SK-N-SH (cell line): ENCODE data around the gene NME3. TPM values are rescaled to one million over a fixed set of nuclear protein-coding genes. Genes with fewer than 3 reads are reported as not detected.
A peak's percentile ranks its signal among the peaks of the same experiment; 100 is the strongest.

Experiments used
- CTCF ChIA-PET: fragments of 300-600, 350-600 bp; formaldehyde crosslinking; extraction: SDS; loops from one replicate; lab custom pipeline; 2021; lab: Yijun Ruan, JAX
- POLR2A ChIA-PET: fragments of 350-600 bp; sonication (Branson Sonifier 250); formaldehyde crosslinking; extraction: SDS; loops from one replicate; lab custom pipeline; 2020; ENCODE audit warnings: antibody characterized with exemption, inconsistent platforms; lab: Yijun Ruan, JAX
- DNase-seq: peaks from one replicate; pipeline ENCODE4 v3.0.0; 2012
- H2AFZ ChIP-seq: fragments of 200-600 bp; sonication (generic); 2 replicates; pipeline ENCODE4 v1.8.1; 2016; ENCODE audit warnings: antibody characterized with exemption, mild to moderate bottlenecking, low read depth
- H3F3A ChIP-seq: fragments of 200-600 bp; sonication (generic); replicated peaks from 2 replicates; pipeline ENCODE3; 2016; ENCODE audit warnings: antibody characterized with exemption, mild to moderate bottlenecking; ENCODE audit not compliant: insufficient read depth
- H3K27ac ChIP-seq, 2 experiments: fragments of 200-500 bp in 1 of 2; fragments of 200-600 bp in 1 of 2; sonication (Bioruptor generic) in 1 of 2; sonication (generic), shearing (Covaris generic) in 1 of 2; 2 replicates each; pipeline versions ENCODE4 v1.5.1 to v1.6.1; 2014 to 2016; ENCODE audit warnings: low read depth in 2 of 2, inconsistent platforms in 1 of 2, low read length in 1 of 2, mild to moderate bottlenecking in 1 of 2, mixed read lengths in 1 of 2
- H3K27me3 ChIP-seq: fragments of 200-600 bp; sonication (generic), shearing (Covaris generic); 2 replicates; pipeline ENCODE4 v1.6.1; 2016; ENCODE audit warnings: mixed run types; ENCODE audit not compliant: insufficient read depth
- H3K36me3 ChIP-seq, 2 experiments: fragments of 200-500 bp in 1 of 2; fragments of 200-600 bp in 1 of 2; sonication (Bioruptor generic) in 1 of 2; sonication (generic) in 1 of 2; replicated peaks in 1 of 2; 2 replicates each; pipeline versions ENCODE3 to v1.5.1; 2014 to 2016; ENCODE audit warnings: low read length in 1 of 2, mild to moderate bottlenecking in 1 of 2; ENCODE audit not compliant: insufficient read depth in 2 of 2, control insufficient read depth in 1 of 2
- H3K4me1 ChIP-seq, 2 experiments: fragments of 200-500 bp in 1 of 2; fragments of 200-600 bp in 1 of 2; sonication (Bioruptor generic) in 1 of 2; sonication (generic), shearing (Covaris generic) in 1 of 2; 2 replicates each; pipeline versions ENCODE4 v1.5.1 to v1.6.1; 2014 to 2016; ENCODE audit warnings: low read depth in 1 of 2, low read length in 1 of 2, mixed run types in 1 of 2; ENCODE audit not compliant: insufficient read depth in 2 of 2, control insufficient read depth in 1 of 2
- H3K4me2 ChIP-seq: fragments of 200-600 bp; sonication (generic), shearing (Covaris generic); 2 replicates; pipeline ENCODE4 v1.6.1; 2017; ENCODE audit warnings: mixed run types
- H3K4me3 ChIP-seq, 2 experiments: fragments of 200-500 bp in 1 of 2; fragments of 200-600 bp in 1 of 2; sonication (Bioruptor generic) in 1 of 2; sonication (generic), shearing (Covaris generic) in 1 of 2; 2 replicates each; pipeline versions ENCODE4 v1.5.1 to v1.8.1; 2014 to 2016; ENCODE audit warnings: low read depth in 2 of 2, inconsistent platforms in 1 of 2, low read length in 1 of 2, mild to moderate bottlenecking in 1 of 2, mixed read lengths in 1 of 2, moderate library complexity in 1 of 2
- H3K79me2 ChIP-seq: fragments of 200-600 bp; sonication (generic); 2 replicates; pipeline ENCODE4 v1.8.1; 2017; ENCODE audit warnings: mild to moderate bottlenecking; ENCODE audit not compliant: insufficient read depth
- H3K9ac ChIP-seq: fragments of 200-600 bp; sonication (generic); 2 replicates; pipeline ENCODE4 v1.6.1; 2017; ENCODE audit warnings: mixed run types
- H3K9me2 ChIP-seq: fragments of 200-600 bp; sonication (generic); 2 replicates; pipeline ENCODE4 v1.6.1; 2017; ENCODE audit warnings: mixed run types
- H3K9me3 ChIP-seq: fragments of 200-600 bp; sonication (generic); 2 replicates; pipeline ENCODE4 v1.6.1; 2017; ENCODE audit warnings: mixed run types, mild to moderate bottlenecking, moderate library complexity
- H4K20me1 ChIP-seq: fragments of 200-600 bp; sonication (generic); 2 replicates; pipeline ENCODE4 v1.6.1; 2017; ENCODE audit warnings: mild to moderate bottlenecking, mixed run types; ENCODE audit not compliant: insufficient read depth
- CHD2 ChIP-seq: fragments of 150-350 bp; IDR thresholded peaks from 2 replicates; pipeline ENCODE4 v1.6.1; 2018; ENCODE audit warnings: low read length; ENCODE audit not compliant: partially characterized antibody
- CTCF ChIP-seq: fragments of 200-600 bp; sonication (generic); IDR thresholded peaks from 2 replicates; pipeline ENCODE4 v1.6.1; 2017; ENCODE audit warnings: antibody characterized with exemption, mild to moderate bottlenecking, moderate library complexity
- ELF1 ChIP-seq: IDR thresholded peaks from 2 replicates; pipeline ENCODE4 v1.4.0; 2012
- EZH2phosphoT487 ChIP-seq: fragments of 200-600 bp; sonication (generic); IDR thresholded peaks from 2 replicates; pipeline ENCODE4 v1.6.1; 2017; ENCODE audit warnings: low read depth, mixed run types, mild to moderate bottlenecking, antibody characterized with exemption, moderate library complexity, borderline replicate concordance
- FOXJ3 ChIP-seq: sonication (generic); formaldehyde crosslinking; IDR thresholded peaks from 2 replicates; pipeline ENCODE4 v1.5.1; 2020; ENCODE audit warnings: mild to moderate bottlenecking, missing genetic modification reagents
- FOXM1 ChIP-seq: IDR thresholded peaks from 2 replicates; pipeline ENCODE4 v1.4.0; 2012; ENCODE audit warnings: low read depth, mild to moderate bottlenecking
- GABPA ChIP-seq: IDR thresholded peaks from 2 replicates; pipeline ENCODE4 v1.4.0; 2012; ENCODE audit warnings: low read depth, mild to moderate bottlenecking
- IRF3 ChIP-seq: fragments of 150-350 bp; IDR thresholded peaks from 2 replicates; pipeline ENCODE4 v1.6.1; 2016; ENCODE audit warnings: mild to moderate bottlenecking, low read depth, low read length
- JUND ChIP-seq: IDR thresholded peaks from 2 replicates; pipeline ENCODE4 v1.4.0; 2012
- MAX ChIP-seq: IDR thresholded peaks from 2 replicates; pipeline ENCODE4 v1.4.0; 2012; ENCODE audit warnings: low read depth
- MEF2A ChIP-seq: IDR thresholded peaks from 2 replicates; pipeline ENCODE4 v1.4.0; 2012; ENCODE audit warnings: low read depth, borderline replicate concordance
- MXI1 ChIP-seq: IDR thresholded peaks from 2 replicates; pipeline ENCODE4 v1.6.1; 2012; ENCODE audit warnings: mild to moderate bottlenecking, low read depth, low read length, improper control_type of control experiment
- NRF1 ChIP-seq: IDR thresholded peaks from 2 replicates; pipeline ENCODE4 v1.6.1; 2012; ENCODE audit warnings: low read depth, mild to moderate bottlenecking, low read length
- PBX3 ChIP-seq: IDR thresholded peaks from 2 replicates; pipeline ENCODE4; 2012
- POLR2AphosphoS5 ChIP-seq: IDR thresholded peaks from 2 replicates; pipeline ENCODE4 v1.6.1; 2012; ENCODE audit warnings: low read depth, low read length
- RCOR1 ChIP-seq: fragments of 150-350 bp; IDR thresholded peaks from 2 replicates; pipeline ENCODE4 v1.6.1; 2017; ENCODE audit warnings: antibody characterized with exemption, low read length
- RFX5 ChIP-seq: IDR thresholded peaks from 2 replicates; pipeline ENCODE4 v1.6.1; 2012; ENCODE audit warnings: mild to moderate bottlenecking, improper control_type of control experiment, low read length
- SIN3A ChIP-seq: IDR thresholded peaks from 2 replicates; pipeline ENCODE4 v1.6.1; 2012; ENCODE audit warnings: low read depth, mild to moderate bottlenecking, low read length, moderate library complexity, borderline replicate concordance
- SMC3 ChIP-seq: IDR thresholded peaks from 2 replicates; pipeline ENCODE4 v1.6.1; 2012; ENCODE audit warnings: low read depth, low read length, improper control_type of control experiment
- TAF1 ChIP-seq: IDR thresholded peaks from 2 replicates; pipeline ENCODE4 v1.6.1; 2012; ENCODE audit warnings: low read depth, mild to moderate bottlenecking, low read length, moderate library complexity, borderline replicate concordance
- TCF12 ChIP-seq: IDR thresholded peaks from 2 replicates; pipeline ENCODE4 v1.4.0; 2012
- TEAD4 ChIP-seq: IDR thresholded peaks from 2 replicates; pipeline ENCODE4 v1.4.0; 2012; ENCODE audit warnings: mild to moderate bottlenecking, borderline replicate concordance; ENCODE audit not compliant: insufficient read depth
- USF1 ChIP-seq: IDR thresholded peaks from 2 replicates; pipeline ENCODE4 v1.4.0; 2012; ENCODE audit warnings: low read depth, borderline replicate concordance
- YY1 ChIP-seq: IDR thresholded peaks from 2 replicates; pipeline ENCODE4 v1.4.0; 2012; ENCODE audit warnings: low read depth, mild to moderate bottlenecking
- ZBTB33 ChIP-seq: IDR thresholded peaks from 2 replicates; pipeline ENCODE4 v1.4.0; 2012; ENCODE audit warnings: low read depth, borderline replicate concordance
- WGBS: methylation state at CpG from one replicate; pipeline ENCODE4 v1.1.6; 2017; ENCODE audit warnings: low lambda C conversion rate; 5-methylcytosine and 5-hydroxymethylcytosine counted together
- polyA plus RNA-seq, 3 experiments: library from polyadenylated mRNA; depleted of rRNA; stranded (reverse); fragments of >200 nt; gene quantifications; 2 replicates each; pipeline ENCODE4 v1.2.3, GENCODE V29; 2012

Gene NME3
- polyA plus RNA-seq, 1 of the 3 experiments (the other 2 are of a cell fraction): 77.2 TPM

- WGBS: 2% methylated on average over 16 of the region's 102 CpGs
- ChIA-PET CTCF (interaction anchor here (0.8 to 4.3 kb wide), 6 partner anchors 9 to 176 kb away, joined by 3 to 40 read pairs (median 4); partner anchors contain the start of genes EME2 and MRPS34), POLR2A (interaction anchor here (0.9 to 2.2 kb wide), 8 partner anchors 9 to 362 kb away, joined by 3 to 24 read pairs (median 4); partner anchors contain the start of genes EME2, FAHD1, MRPS34 and NME3)
- peak; percentile 97 for DNase-seq
- peaks cover 13% of the 10 kb centered on the region; the same call in 1 of the 2 replicates for H4K20me1 ChIP-seq
- H3K79me2 ChIP-seq: peaks cover 54% of the 10 kb centered on the region
- H3K27ac ChIP-seq: peak within 1 kb of the TSS; percentile 48 to 53
- peak within 1 kb of the TSS; percentile 91 for H3K4me2 ChIP-seq
- H3K9me3 ChIP-seq: no peaks in the 10 kb centered on the region
- H3K9me2 ChIP-seq: no peaks in the 10 kb centered on the region
- H2AFZ ChIP-seq: peak within 1 kb of the TSS; percentile 73; the same call in 1 of the 2 replicates
- H3K36me3 ChIP-seq: peaks cover 3 to 35% of the 10 kb centered on the region in 2 experiments
- no peaks in the 10 kb centered on the region for H3K27me3 ChIP-seq
- peaks cover 0 to 8% of the 10 kb centered on the region in 2 experiments; a peak in 1 of 4 replicates for H3K4me1 ChIP-seq
- peak within 1 kb of the TSS; percentile 84 to 90 for H3K4me3 ChIP-seq
- H3K9ac ChIP-seq: peak within 1 kb of the TSS; percentile 82
- H3F3A ChIP-seq: peaks cover 8% of the 10 kb centered on the region
- TF ChIP-seq TEAD4 (no peak), FOXJ3 (0 out of 2 replicates have a peak, but pooled peaks have one; percentile 27), MAX (peak; percentile 79), NRF1 (0 out of 2 replicates have a peak, but pooled peaks have one; percentile 2), PBX3 (peak; percentile 98), GABPA (peak; percentile 99), RCOR1 (no peak), TCF12 (no peak), POLR2AphosphoS5 (no peak; the same call in 1 of the 2 replicates), EZH2phosphoT487 (no peak), FOXM1 (no peak), YY1 (no peak), IRF3 (peak; percentile 78), SIN3A (peak; percentile 90), CTCF (no peak), SMC3 (no peak), ZBTB33 (peak; percentile 64; the same call in 1 of the 2 replicates), JUND (no peak), TAF1 (no peak), ELF1 (peak; percentile 86), CHD2 (peak; percentile 96), MEF2A (no peak), USF1 (no peak), RFX5 (peak; percentile 62; the same call in 1 of the 2 replicates), MXI1 (peak; percentile 57)
These were observed 11.3 kb upstream of the NME3 start, which contains the start of the genes NUBP2 and SPSB3 for GRCh38 chr16:1782408-1783264. TSS of gene NUBP2 (plus strand) at chr16:1782960. CDS start at chr16:1783021, 61 bp downstream. TSS of gene SPSB3 (minus strand) at chr16:1782571. CDS start at chr16:1781483, 1,088 bp downstream.
